Measurements from ENCODE around the gene TIGD7.
A peak's percentile ranks its signal among the peaks of the same experiment; 100 is the strongest.

The TIGD7 gene

GRCh38 chr16:3347586-3347985, 42.4 kb upstream of the TIGD7 start:
- Histone ChIP-seq H3K9me2 (replicated peaks; ENCODE audit: insufficient read depth, low read length) (no peaks in the 10 kb centered on the region), H4K20me1 (ENCODE audit: low read depth, low read length) (no peaks in the 10 kb centered on the region), H3K36me3 (ENCODE audit: low read length) (no peaks in the 10 kb centered on the region), H3K9me3 (ENCODE audit: insufficient read depth, low read length) (no peaks in the 10 kb centered on the region), H3K4me3 (ENCODE audit: insufficient read depth, low read length, poor library complexity, severe bottlenecking) (no peak overlapping the region), H3K27me3 (ENCODE audit: low read length) (no peaks in the 10 kb centered on the region), H3K79me2 (ENCODE audit: insufficient read depth, low read length) (no peaks in the 10 kb centered on the region), H2AFZ (ENCODE audit: low read depth, low read length, severe bottlenecking) (no peak overlapping the region), H3K4me2 (ENCODE audit: low read depth, low read length, poor library complexity, severe bottlenecking) (peak overlapping the region; percentile 58), H3K27ac (ENCODE audit: low read depth, low read length) (peak overlapping the region; percentile 95), H3F3A (ENCODE audit: insufficient read depth) (peaks cover 39% of the 10 kb centered on the region), H3K9ac (ENCODE audit: low read length) (peak overlapping the region; percentile 56)
- TF ChIP-seq, protein P1, sequence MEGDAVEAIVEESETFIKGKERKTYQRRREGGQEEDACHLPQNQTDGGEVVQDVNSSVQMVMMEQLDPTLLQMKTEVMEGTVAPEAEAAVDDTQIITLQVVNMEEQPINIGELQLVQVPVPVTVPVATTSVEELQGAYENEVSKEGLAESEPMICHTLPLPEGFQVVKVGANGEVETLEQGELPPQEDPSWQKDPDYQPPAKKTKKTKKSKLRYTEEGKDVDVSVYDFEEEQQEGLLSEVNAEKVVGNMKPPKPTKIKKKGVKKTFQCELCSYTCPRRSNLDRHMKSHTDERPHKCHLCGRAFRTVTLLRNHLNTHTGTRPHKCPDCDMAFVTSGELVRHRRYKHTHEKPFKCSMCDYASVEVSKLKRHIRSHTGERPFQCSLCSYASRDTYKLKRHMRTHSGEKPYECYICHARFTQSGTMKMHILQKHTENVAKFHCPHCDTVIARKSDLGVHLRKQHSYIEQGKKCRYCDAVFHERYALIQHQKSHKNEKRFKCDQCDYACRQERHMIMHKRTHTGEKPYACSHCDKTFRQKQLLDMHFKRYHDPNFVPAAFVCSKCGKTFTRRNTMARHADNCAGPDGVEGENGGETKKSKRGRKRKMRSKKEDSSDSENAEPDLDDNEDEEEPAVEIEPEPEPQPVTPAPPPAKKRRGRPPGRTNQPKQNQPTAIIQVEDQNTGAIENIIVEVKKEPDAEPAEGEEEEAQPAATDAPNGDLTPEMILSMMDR (IDR thresholded peaks at IDR 0.05; ENCODE audit: insufficient read depth, low read length, poor library complexity, severe bottlenecking): no peak
- no peak for TF ChIP-seq EZH2phosphoT487 (conservative IDR thresholded peaks at IDR 0.05; ENCODE audit: low read length)

DNA sequence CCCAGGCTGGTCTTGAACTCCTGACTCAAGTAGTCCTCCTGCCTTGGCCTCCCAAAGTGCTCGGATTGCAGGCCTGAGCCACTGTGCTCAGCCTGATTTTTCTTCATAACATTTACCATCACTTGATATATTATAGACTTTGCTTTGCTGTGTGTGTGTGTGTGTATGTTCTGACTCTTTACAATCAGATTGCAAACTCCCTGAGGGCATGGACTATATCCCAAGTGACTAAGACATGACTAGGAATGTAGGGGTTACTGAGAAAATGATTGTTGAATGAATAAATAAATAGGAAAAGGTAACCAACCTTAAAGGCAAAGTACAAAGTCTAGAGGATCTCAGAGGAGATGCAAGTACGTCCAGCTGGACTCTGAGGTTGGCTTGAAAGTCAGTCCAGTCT, 40.8 kb upstream of the TIGD7 start:
- TF ChIP-seq, protein P1 (IDR thresholded peaks at IDR 0.05; ENCODE audit: insufficient read depth, low read length, poor library complexity, severe bottlenecking): no peak
- TF ChIP-seq EZH2phosphoT487 (conservative IDR thresholded peaks at IDR 0.05; ENCODE audit: low read length): no peak
- H3K27ac ChIP-seq (ENCODE audit: low read depth, low read length): peak overlapping the region; percentile 35
- H3K4me2 ChIP-seq (ENCODE audit: low read depth, low read length, poor library complexity, severe bottlenecking): no peak overlapping the region
- H3F3A ChIP-seq (ENCODE audit: insufficient read depth): peaks cover 33% of the 10 kb centered on the region
- H3K9me3 ChIP-seq (ENCODE audit: insufficient read depth, low read length): no peaks in the 10 kb centered on the region
- H3K4me3 ChIP-seq (ENCODE audit: insufficient read depth, low read length, poor library complexity, severe bottlenecking): no peak overlapping the region
- H3K9ac ChIP-seq (ENCODE audit: low read length): no peak overlapping the region
- H2AFZ ChIP-seq (ENCODE audit: low read depth, low read length, severe bottlenecking): no peak overlapping the region
- H4K20me1 ChIP-seq (ENCODE audit: low read depth, low read length): no peaks in the 10 kb centered on the region
- no peaks in the 10 kb centered on the region for H3K9me2 ChIP-seq (replicated peaks; ENCODE audit: insufficient read depth, low read length)
- no peaks in the 10 kb centered on the region for H3K27me3 ChIP-seq (ENCODE audit: low read length)
- H3K36me3 ChIP-seq (ENCODE audit: low read length): no peaks in the 10 kb centered on the region
- H3K79me2 ChIP-seq (ENCODE audit: insufficient read depth, low read length): no peaks in the 10 kb centered on the region

DNA sequence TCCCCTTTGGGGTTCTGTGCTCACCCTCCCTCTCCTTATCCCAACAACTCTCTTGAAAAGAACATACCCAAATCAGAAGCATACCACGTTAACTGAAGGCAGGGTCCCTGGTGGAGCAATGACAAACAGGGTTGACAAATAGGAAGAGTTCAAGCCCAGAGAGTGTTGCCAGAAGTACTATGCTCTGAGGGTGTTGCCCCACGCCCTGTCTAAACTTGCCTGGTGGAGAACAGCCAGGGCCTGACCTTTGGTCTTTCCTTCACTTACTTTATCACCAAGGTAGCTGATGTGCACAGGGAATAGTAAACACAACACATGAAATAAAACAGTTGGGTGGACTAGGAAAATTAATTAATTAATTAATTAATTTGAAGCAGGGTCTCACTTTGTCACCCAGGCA, 23.4 kb upstream of the TIGD7 start:
- Histone ChIP-seq H2AFZ (ENCODE audit: low read depth, low read length, severe bottlenecking) (no peak overlapping the region), H3K36me3 (ENCODE audit: low read length) (no peaks in the 10 kb centered on the region), H3K4me3 (ENCODE audit: insufficient read depth, low read length, poor library complexity, severe bottlenecking) (no peak overlapping the region), H3K27me3 (ENCODE audit: low read length) (no peaks in the 10 kb centered on the region), H3K9me2 (replicated peaks; ENCODE audit: insufficient read depth, low read length) (no peaks in the 10 kb centered on the region), H3K9me3 (ENCODE audit: insufficient read depth, low read length) (no peaks in the 10 kb centered on the region), H3K9ac (ENCODE audit: low read length) (no peak overlapping the region), H3F3A (ENCODE audit: insufficient read depth) (peaks cover 4% of the 10 kb centered on the region; the same call in 1 of the 2 replicates), H3K4me2 (ENCODE audit: low read depth, low read length, poor library complexity, severe bottlenecking) (no peak overlapping the region), H3K79me2 (ENCODE audit: insufficient read depth, low read length) (no peaks in the 10 kb centered on the region), H4K20me1 (ENCODE audit: low read depth, low read length) (no peaks in the 10 kb centered on the region), H3K27ac (ENCODE audit: low read depth, low read length) (no peak overlapping the region)
- no peak for TF ChIP-seq EZH2phosphoT487 (conservative IDR thresholded peaks at IDR 0.05; ENCODE audit: low read length)
- TF ChIP-seq, protein P1 (IDR thresholded peaks at IDR 0.05; ENCODE audit: insufficient read depth, low read length, poor library complexity, severe bottlenecking): no peak
